Fibroblast of lung (primary cell): ENCODE data around the gene TMEM163.

ENCODE experiments used
- EZH2 ChIP-seq: IDR thresholded peaks from 2 replicates; pipeline ENCODE4 v1.5.1; 2012; ENCODE audit warnings: low read length, control low read depth, mild to moderate bottlenecking; ENCODE audit errors: missing control alignments
- TF ChIP-seq, protein P1 (sequence below), 2 donors: IDR thresholded peaks in 1 of 2; conservative IDR thresholded peaks in 1 of 2; 1 replicate in 1 of 2; 2 replicates in 1 of 2; pipeline ENCODE4 v1.5.1; 2011 to 2012; ENCODE audit warnings: low read length in 2 of 2, control low read depth in 1 of 2, inconsistent platforms in 1 of 2, low read depth in 1 of 2, mild to moderate bottlenecking in 1 of 2

DNA sequence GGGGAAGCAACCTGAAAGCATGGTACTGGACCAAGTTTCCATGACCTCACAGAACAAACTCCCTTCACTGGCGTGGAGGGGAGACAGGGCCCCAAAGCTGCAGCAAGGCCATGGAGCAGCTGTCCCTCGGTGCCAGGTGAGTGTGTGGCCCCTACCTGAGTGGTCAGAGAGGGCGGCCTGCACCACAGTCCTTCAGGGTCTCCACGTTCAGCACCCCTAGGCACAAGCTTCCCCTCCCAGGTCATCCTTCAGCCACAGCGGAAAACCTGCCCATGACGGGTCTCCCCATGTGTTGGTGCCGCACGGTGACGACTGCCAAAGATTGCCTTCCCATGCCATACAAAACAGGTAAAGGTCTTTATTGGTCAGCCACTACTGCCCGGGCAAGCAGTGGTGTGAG, 263.4 kb downstream of the TMEM163 start:
- TF ChIP-seq, protein P1, sequence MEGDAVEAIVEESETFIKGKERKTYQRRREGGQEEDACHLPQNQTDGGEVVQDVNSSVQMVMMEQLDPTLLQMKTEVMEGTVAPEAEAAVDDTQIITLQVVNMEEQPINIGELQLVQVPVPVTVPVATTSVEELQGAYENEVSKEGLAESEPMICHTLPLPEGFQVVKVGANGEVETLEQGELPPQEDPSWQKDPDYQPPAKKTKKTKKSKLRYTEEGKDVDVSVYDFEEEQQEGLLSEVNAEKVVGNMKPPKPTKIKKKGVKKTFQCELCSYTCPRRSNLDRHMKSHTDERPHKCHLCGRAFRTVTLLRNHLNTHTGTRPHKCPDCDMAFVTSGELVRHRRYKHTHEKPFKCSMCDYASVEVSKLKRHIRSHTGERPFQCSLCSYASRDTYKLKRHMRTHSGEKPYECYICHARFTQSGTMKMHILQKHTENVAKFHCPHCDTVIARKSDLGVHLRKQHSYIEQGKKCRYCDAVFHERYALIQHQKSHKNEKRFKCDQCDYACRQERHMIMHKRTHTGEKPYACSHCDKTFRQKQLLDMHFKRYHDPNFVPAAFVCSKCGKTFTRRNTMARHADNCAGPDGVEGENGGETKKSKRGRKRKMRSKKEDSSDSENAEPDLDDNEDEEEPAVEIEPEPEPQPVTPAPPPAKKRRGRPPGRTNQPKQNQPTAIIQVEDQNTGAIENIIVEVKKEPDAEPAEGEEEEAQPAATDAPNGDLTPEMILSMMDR (conservative IDR thresholded peaks at IDR 0.05 in 1 of 2, IDR thresholded peaks at IDR 0.05 in 1 of 2; ENCODE audit: low read depth in 1 of 2, low read length in 2 of 2), result no peak
- no peak for TF ChIP-seq EZH2
